H1 (cell line): ENCODE results near the gene OS9. TPM values are rescaled to one million over a fixed set of nuclear protein-coding genes. Genes with fewer than 3 reads are reported as not detected.

Source experiments
- CTCF ChIA-PET: fragments of 300-600 bp; sonication (Branson Sonifier 250); formaldehyde crosslinking; loops from one replicate; lab custom pipeline; 2021; ENCODE audit not compliant: partially characterized antibody; lab: Charles Lee
- POLR2A ChIA-PET: fragments of 300-600 bp; sonication (Branson Sonifier 250); formaldehyde crosslinking; loops from one replicate; lab custom pipeline; 2021; ENCODE audit warnings: inconsistent platforms; ENCODE audit not compliant: partially characterized antibody; lab: Charles Lee
- DNase-seq, 2 experiments: peaks; one replicate each; pipeline versions ENCODE4 v3.0.0 to v3.0.0-alpha.2; 2010 to 2022; ENCODE audit warnings: low spot score in 2 of 2, low read depth in 1 of 2, mixed read lengths in 1 of 2
- FAIRE-seq: peaks from 2 replicates; lab custom pipeline; 2011; peaks lifted over from hg19 to GRCh38; lab: Jason Lieb, UNC
- H2AFZ ChIP-seq: 2 replicates; pipeline ENCODE4 v1.8.1; 2012; ENCODE audit warnings: low read length, inconsistent platforms
- H2AK5ac ChIP-seq: 2 replicates; pipeline ENCODE4 v1.6.1; 2013; ENCODE audit warnings: low read depth, low read length
- H2BK120ac ChIP-seq: replicated peaks from 2 replicates; pipeline ENCODE3; 2013; ENCODE audit warnings: low read depth, low read length, inconsistent platforms
- H2BK12ac ChIP-seq: 2 replicates; pipeline ENCODE4 v1.6.1; 2013; ENCODE audit warnings: low read depth, low read length
- H2BK15ac ChIP-seq: 2 replicates; pipeline ENCODE4 v1.6.1; 2013; ENCODE audit warnings: low read length
- H2BK20ac ChIP-seq: 2 replicates; pipeline ENCODE4 v1.6.1; 2013; ENCODE audit warnings: low read length
- H2BK5ac ChIP-seq: 2 replicates; pipeline ENCODE4 v1.6.1; 2013; ENCODE audit warnings: low read depth, low read length
- H3K14ac ChIP-seq: 2 replicates; pipeline ENCODE4 v1.6.1; 2013; ENCODE audit warnings: inconsistent platforms; ENCODE audit not compliant: insufficient read length
- H3K18ac ChIP-seq: 2 replicates; pipeline ENCODE4 v1.6.1; 2013; ENCODE audit warnings: low read length; ENCODE audit errors: extremely low read depth
- H3K23ac ChIP-seq: 2 replicates; pipeline ENCODE4 v1.6.1; 2013; ENCODE audit warnings: inconsistent platforms; ENCODE audit not compliant: insufficient read length
- H3K23me2 ChIP-seq: 2 replicates; pipeline ENCODE4 v1.6.1; 2013; ENCODE audit warnings: low read depth, low read length
- H3K27ac ChIP-seq: 2 replicates; pipeline ENCODE4 v1.6.1; 2011; ENCODE audit warnings: low read depth, low read length, inconsistent platforms
- H3K27me3 ChIP-seq, 4 experiments: replicated peaks in 1 of 4; 1 replicate in 1 of 4; 2 replicates in 3 of 4; pipeline versions ENCODE4 v1.6.1 to v1.8.1; 2011 to 2013; ENCODE audit warnings: low read length in 3 of 4, mild to moderate bottlenecking in 3 of 4, inconsistent platforms in 2 of 4, mixed read lengths in 2 of 4, moderate library complexity in 1 of 4; ENCODE audit not compliant: control insufficient read depth in 3 of 4, insufficient read depth in 3 of 4; ENCODE audit errors: extremely low read depth in 1 of 4
- H3K36me3 ChIP-seq, 4 experiments: 2 replicates each; pipeline versions ENCODE4 v1.6.1 to v1.8.1; 2011 to 2013; ENCODE audit warnings: mild to moderate bottlenecking in 4 of 4, low read length in 3 of 4, moderate library complexity in 2 of 4, control low read depth in 1 of 4, inconsistent platforms in 1 of 4; ENCODE audit not compliant: insufficient read depth in 4 of 4, control insufficient read depth in 2 of 4
- H3K4ac ChIP-seq: replicated peaks from 2 replicates; pipeline ENCODE3; 2013; ENCODE audit warnings: low read length, low read depth, mixed read lengths, inconsistent platforms; ENCODE audit not compliant: insufficient read length
- H3K4me1 ChIP-seq, 4 experiments: replicated peaks in 1 of 4; 1 replicate in 1 of 4; 2 replicates in 3 of 4; pipeline versions ENCODE4 v1.6.1 to v1.8.1; 2011 to 2013; ENCODE audit warnings: low read length in 3 of 4, inconsistent platforms in 2 of 4, mixed read lengths in 1 of 4; ENCODE audit not compliant: insufficient read depth in 4 of 4, control insufficient read depth in 3 of 4
- H3K4me2 ChIP-seq, 2 experiments: 2 replicates each; pipeline versions ENCODE4 v1.6.1 to v1.8.1; 2011 to 2013; ENCODE audit warnings: low read depth in 2 of 2, low read length in 2 of 2, control low read depth in 1 of 2, inconsistent platforms in 1 of 2, mild to moderate bottlenecking in 1 of 2; ENCODE audit not compliant: insufficient read depth in 1 of 2
- H3K4me3 ChIP-seq, 4 experiments: fragments of 200-600, 300-600 bp in 1 of 4; sonication (generic), shearing (Covaris generic), sonication (Bioruptor Twin) in 1 of 4; 2 replicates each; pipeline versions ENCODE4 v1.5.1 to v1.8.1; 2011 to 2016; ENCODE audit warnings: low read length in 4 of 4, low read depth in 3 of 4, control low read depth in 2 of 4, inconsistent platforms in 2 of 4, mild to moderate bottlenecking in 2 of 4, mixed read lengths in 1 of 4, moderate library complexity in 1 of 4; ENCODE audit not compliant: insufficient read depth in 2 of 4; ENCODE audit errors: extremely low read depth in 1 of 4
- H3K56ac ChIP-seq: replicated peaks from 2 replicates; pipeline ENCODE3; 2013; ENCODE audit warnings: low read depth, mild to moderate bottlenecking, mixed read lengths, low read length, inconsistent platforms; ENCODE audit not compliant: insufficient read length
- H3K79me1 ChIP-seq: 2 replicates; pipeline ENCODE4 v1.6.1; 2013; ENCODE audit warnings: low read depth, low read length, control low read depth
- H3K79me2 ChIP-seq, 2 experiments: 2 replicates each; pipeline versions ENCODE4 v1.6.1 to v1.8.1; 2012 to 2013; ENCODE audit warnings: low read length in 2 of 2, mild to moderate bottlenecking in 2 of 2, inconsistent platforms in 1 of 2; ENCODE audit not compliant: insufficient read depth in 2 of 2, control insufficient read depth in 1 of 2
- H3K9ac ChIP-seq, 4 experiments: replicated peaks in 1 of 4; 1 replicate in 1 of 4; 2 replicates in 3 of 4; pipeline versions ENCODE4 v1.6.1 to v1.8.1; 2011 to 2013; ENCODE audit warnings: low read depth in 3 of 4, low read length in 3 of 4, control low read depth in 2 of 4, mild to moderate bottlenecking in 2 of 4, moderate library complexity in 2 of 4, inconsistent platforms in 1 of 4; ENCODE audit errors: extremely low read depth in 1 of 4
- H3K9me3 ChIP-seq, 2 experiments: 2 replicates each; pipeline versions ENCODE4 v1.6.1 to v1.8.1; 2012 to 2013; ENCODE audit warnings: mild to moderate bottlenecking in 2 of 2, moderate library complexity in 2 of 2, control low read depth in 1 of 2, inconsistent platforms in 1 of 2, low read depth in 1 of 2, low read length in 1 of 2, mixed read lengths in 1 of 2; ENCODE audit not compliant: insufficient read depth in 2 of 2
- H4K20me1 ChIP-seq, 2 experiments: replicated peaks in 1 of 2; 2 replicates each; pipeline versions ENCODE3 to v1.8.1; 2011 to 2013; ENCODE audit warnings: inconsistent platforms in 2 of 2, low read length in 2 of 2, mild to moderate bottlenecking in 1 of 2; ENCODE audit not compliant: insufficient read depth in 2 of 2, control insufficient read depth in 1 of 2
- H4K5ac ChIP-seq: 2 replicates; pipeline ENCODE4 v1.6.1; 2013; ENCODE audit warnings: low read length, low read depth, mixed read lengths, inconsistent platforms; ENCODE audit not compliant: insufficient read length
- H4K8ac ChIP-seq: 2 replicates; pipeline ENCODE4 v1.8.0; 2013; ENCODE audit warnings: mild to moderate bottlenecking, moderate library complexity, low read length, inconsistent platforms; ENCODE audit not compliant: insufficient read depth; ENCODE audit errors: extremely low read depth
- H4K91ac ChIP-seq: replicated peaks from 2 replicates; pipeline ENCODE3; 2013; ENCODE audit warnings: low read length, mixed read lengths, inconsistent platforms; ENCODE audit not compliant: insufficient read length
- ASH2L ChIP-seq: fragments of 200-600, 300-600 bp; sonication (generic); IDR thresholded peaks from one replicate; pipeline ENCODE4 v1.7.1; 2017; ENCODE audit warnings: low read length
- CBX8 ChIP-seq: fragments of 300-800, 300-1000 bp; sonication (generic); IDR thresholded peaks from 2 replicates; pipeline ENCODE4 v1.7.1; 2016; ENCODE audit warnings: low read depth, low read length, borderline replicate concordance
- CEBPB ChIP-seq: IDR thresholded peaks from 2 replicates; pipeline ENCODE4 v1.6.1; 2012; ENCODE audit warnings: low read depth, low read length
- CHD2 ChIP-seq: IDR thresholded peaks from 2 replicates; pipeline ENCODE4 v1.6.1; 2012; ENCODE audit warnings: low read length, improper control_type of control experiment
- HDAC6 ChIP-seq: IDR thresholded peaks from one replicate; pipeline ENCODE4 v1.7.1; 2012; ENCODE audit warnings: low read depth, mild to moderate bottlenecking, inconsistent platforms, low read length, moderate library complexity
- PHF8 ChIP-seq: fragments of 200-600 bp; sonication (generic); conservative IDR thresholded peaks from 2 replicates; pipeline ENCODE4 v1.7.1; 2012; ENCODE audit warnings: low read depth, mild to moderate bottlenecking, inconsistent platforms, low read length, moderate library complexity
- POLR2A ChIP-seq, 2 experiments: IDR thresholded peaks; 1 replicate in 1 of 2; 2 replicates in 1 of 2; pipeline ENCODE4 v1.6.1; 2011; ENCODE audit warnings: low read depth in 2 of 2, low read length in 2 of 2, mild to moderate bottlenecking in 2 of 2; ENCODE audit errors: control extremely low read depth in 1 of 2
- POU5F1 ChIP-seq: IDR thresholded peaks from 2 replicates; pipeline ENCODE4 v1.6.1; 2011; ENCODE audit warnings: low read depth, mild to moderate bottlenecking, low read length, moderate library complexity
- SAP30 ChIP-seq: fragments of 300-600 bp; sonication (generic); IDR thresholded peaks from 2 replicates; pipeline ENCODE4 v1.7.1; 2012; ENCODE audit warnings: low read length, moderate library complexity, mild to moderate bottlenecking, inconsistent platforms; ENCODE audit not compliant: insufficient read depth, insufficient replicate concordance
- SP1 ChIP-seq: IDR thresholded peaks from 2 replicates; pipeline ENCODE4 v1.6.1; 2011; ENCODE audit warnings: low read depth, low read length
- SP2 ChIP-seq: IDR thresholded peaks from 2 replicates; pipeline ENCODE4 v1.6.1; 2012; ENCODE audit warnings: mild to moderate bottlenecking, low read length, inconsistent platforms
- TAF7 ChIP-seq: optimal IDR thresholded peaks from 2 replicates; pipeline ENCODE3; 2011; ENCODE audit warnings: low read depth, mild to moderate bottlenecking, inconsistent platforms, low read length, moderate library complexity, borderline replicate concordance
- YY1 ChIP-seq: IDR thresholded peaks from 2 replicates; pipeline ENCODE4 v1.6.1; 2011; ENCODE audit warnings: low read depth, mild to moderate bottlenecking, low read length
- WGBS, 2 experiments: shearing (Covaris generic) in 1 of 2; methylation state at CpG; one replicate each; pipeline versions ENCODE4 v1.1.6 to v1.1.7; 2013 to 2015; ENCODE audit warnings: low lambda C conversion rate in 2 of 2, mixed read lengths in 2 of 2, inconsistent platforms in 1 of 2, low coverage in 1 of 2, missing lambda C conversion rate in 1 of 2; ENCODE audit not compliant: insufficient replicate concordance in 2 of 2, insufficient coverage in 1 of 2, insufficient read length in 1 of 2; ENCODE audit errors: extremely low coverage in 1 of 2, missing lambda C conversion rate in 1 of 2; 5-methylcytosine and 5-hydroxymethylcytosine counted together
- polyA plus RNA-seq, 7 experiments: library from polyadenylated mRNA; depleted of rRNA in 3 of 7; stranded (reverse) in 5 of 7; unstranded in 2 of 7; fragments of >200 nt in 5 of 7; fragments of 200-250 nt in 2 of 7; gene quantifications; 1 replicate in 5 of 7; 2 replicates in 1 of 7; 4 replicates in 1 of 7; pipeline versions ENCODE4 v1.2.1 to v1.2.3, GENCODE V29; 2011 to 2013; ENCODE audit warnings: missing spikeins in 2 of 7, mixed read lengths in 2 of 7
- total RNA-seq: library from RNA; stranded (reverse); fragmentation: NEBNext Ultra II Directional; extraction: Animal tissue kit (Norgen Biotek cat#: 25700); gene quantifications from 2 replicates; pipeline ENCODE4 v1.2.1, GENCODE V29; 2021
- TF ChIP-seq, protein P1 (sequence below): IDR thresholded peaks from 2 replicates; pipeline ENCODE4 v1.6.1; 2012; ENCODE audit warnings: low read length, inconsistent platforms

Gene OS9
- total and polyA plus RNA-seq, 2 of the 8 experiments (the other 6 are each of a cell fraction or from before 2014, with no cell fraction given): 71.0 to 108 TPM

- no peak overlapping the region for H3K27ac ChIP-seq
Observed at GRCh38 chr12:57713209-57713608, 19.3 kb downstream of the OS9 start.

More at GRCh38 chr12:57713209-57713608, 19.3 kb downstream of the OS9 start:
- no peaks in the 10 kb centered on the region for H3K27me3 ChIP-seq
- peaks cover 0 to 1% of the 10 kb centered on the region in 2 experiments for H4K20me1 ChIP-seq
- 86% methylated on average over 5 of the region's 5 CpGs; no CpG with 5 or more reads in 1 of the 2 experiments for WGBS, 2 experiments
- H3K4me3 ChIP-seq: no peak overlapping the region
- H2BK5ac ChIP-seq: no peak overlapping the region
- no peaks in the 10 kb centered on the region for H3K79me2 ChIP-seq
- H2AK5ac ChIP-seq: no peak overlapping the region
- no peak overlapping the region for H2BK15ac ChIP-seq
- H3K23me2 ChIP-seq: no peaks in the 10 kb centered on the region
- no peak for FAIRE-seq
- no peak overlapping the region for H3K56ac ChIP-seq
- POLR2A ChIA-PET: interaction anchor here (1.2 kb wide), 1 partner anchor 10 kb away, joined by 6 read pairs; no protein-coding TSS in a partner anchor
- no peak overlapping the region for H3K14ac ChIP-seq
- no peak for TF ChIP-seq PHF8
- TF ChIP-seq YY1: no peak
- TF ChIP-seq HDAC6: no peak
- no peak for TF ChIP-seq CBX8
- no peak for TF ChIP-seq CEBPB
- TF ChIP-seq, protein P1, sequence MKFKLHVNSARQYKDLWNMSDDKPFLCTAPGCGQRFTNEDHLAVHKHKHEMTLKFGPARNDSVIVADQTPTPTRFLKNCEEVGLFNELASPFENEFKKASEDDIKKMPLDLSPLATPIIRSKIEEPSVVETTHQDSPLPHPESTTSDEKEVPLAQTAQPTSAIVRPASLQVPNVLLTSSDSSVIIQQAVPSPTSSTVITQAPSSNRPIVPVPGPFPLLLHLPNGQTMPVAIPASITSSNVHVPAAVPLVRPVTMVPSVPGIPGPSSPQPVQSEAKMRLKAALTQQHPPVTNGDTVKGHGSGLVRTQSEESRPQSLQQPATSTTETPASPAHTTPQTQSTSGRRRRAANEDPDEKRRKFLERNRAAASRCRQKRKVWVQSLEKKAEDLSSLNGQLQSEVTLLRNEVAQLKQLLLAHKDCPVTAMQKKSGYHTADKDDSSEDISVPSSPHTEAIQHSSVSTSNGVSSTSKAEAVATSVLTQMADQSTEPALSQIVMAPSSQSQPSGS: no peak
- no peak for TF ChIP-seq SP1
- no peak for TF ChIP-seq TAF7
- TF ChIP-seq SAP30: no peak
- no peak for TF ChIP-seq POU5F1
- no peak for TF ChIP-seq CHD2
- TF ChIP-seq POLR2A (IDR thresholded peaks at IDR 0.05; ENCODE audit: control extremely low read depth in 1 of 2, low read depth in 2 of 2, low read length in 2 of 2): no peak
- no peak for TF ChIP-seq SP2
- TF ChIP-seq ASH2L: no peak
- DNase-seq: peak in 1 of 2 experiments; percentile 32
- H2AFZ ChIP-seq: no peak overlapping the region
- H2BK20ac ChIP-seq: no peak overlapping the region
- H3K18ac ChIP-seq: no peak overlapping the region
- H3K4me1 ChIP-seq: no peaks in the 10 kb centered on the region
- no peak overlapping the region for H3K4me2 ChIP-seq
- CTCF ChIA-PET: interaction anchor here (0.9 to 3.2 kb wide), 5 partner anchors 11 to 22 kb away, joined by 3 to 10 read pairs (median 3); partner anchors contain the start of gene OS9
- H2BK120ac ChIP-seq: no peak overlapping the region
- peaks cover 0 to 11% (median 2%) of the 10 kb centered on the region in 4 experiments; a peak in 4 of 8 replicates for H3K36me3 ChIP-seq
- no peak overlapping the region for H3K23ac ChIP-seq
- H3K79me1 ChIP-seq: no peaks in the 10 kb centered on the region
- no peak overlapping the region for H2BK12ac ChIP-seq
- H4K8ac ChIP-seq: no peak overlapping the region
- no peak overlapping the region for H4K5ac ChIP-seq
- H3K9me3 ChIP-seq: no peaks in the 10 kb centered on the region
- H3K4ac ChIP-seq: no peak overlapping the region
- H3K9ac ChIP-seq: no peak overlapping the region
- no peak overlapping the region for H4K91ac ChIP-seq
